GM12891 (cell line): ENCODE results near the gene TSHR.

Experiments
- PAX5 ChIP-seq: IDR thresholded peaks from 2 replicates; pipeline ENCODE4 v1.6.1; 2011; ENCODE audit warnings: low read length, moderate library complexity, mild to moderate bottlenecking; ENCODE audit not compliant: insufficient read depth, severe bottlenecking
- POLR2A ChIP-seq: IDR thresholded peaks from 2 replicates; pipeline ENCODE4 v1.6.1; 2011; ENCODE audit warnings: low read depth, low read length, control low read depth
- POLR2AphosphoS5 ChIP-seq: IDR thresholded peaks from 2 replicates; pipeline ENCODE4 v1.6.1; 2011; ENCODE audit warnings: low read depth, low read length, control low read depth
- POU2F2 ChIP-seq: IDR thresholded peaks from 2 replicates; pipeline ENCODE4 v1.6.1; 2011; ENCODE audit warnings: low read depth, mild to moderate bottlenecking, control low read depth, low read length, moderate library complexity
- SPI1 ChIP-seq: IDR thresholded peaks from 2 replicates; pipeline ENCODE4 v1.6.1; 2011; ENCODE audit warnings: low read depth, low read length, control low read depth
- TAF1 ChIP-seq: IDR thresholded peaks from 2 replicates; pipeline ENCODE4 v1.6.1; 2011; ENCODE audit warnings: low read depth, low read length, control low read depth

DNA sequence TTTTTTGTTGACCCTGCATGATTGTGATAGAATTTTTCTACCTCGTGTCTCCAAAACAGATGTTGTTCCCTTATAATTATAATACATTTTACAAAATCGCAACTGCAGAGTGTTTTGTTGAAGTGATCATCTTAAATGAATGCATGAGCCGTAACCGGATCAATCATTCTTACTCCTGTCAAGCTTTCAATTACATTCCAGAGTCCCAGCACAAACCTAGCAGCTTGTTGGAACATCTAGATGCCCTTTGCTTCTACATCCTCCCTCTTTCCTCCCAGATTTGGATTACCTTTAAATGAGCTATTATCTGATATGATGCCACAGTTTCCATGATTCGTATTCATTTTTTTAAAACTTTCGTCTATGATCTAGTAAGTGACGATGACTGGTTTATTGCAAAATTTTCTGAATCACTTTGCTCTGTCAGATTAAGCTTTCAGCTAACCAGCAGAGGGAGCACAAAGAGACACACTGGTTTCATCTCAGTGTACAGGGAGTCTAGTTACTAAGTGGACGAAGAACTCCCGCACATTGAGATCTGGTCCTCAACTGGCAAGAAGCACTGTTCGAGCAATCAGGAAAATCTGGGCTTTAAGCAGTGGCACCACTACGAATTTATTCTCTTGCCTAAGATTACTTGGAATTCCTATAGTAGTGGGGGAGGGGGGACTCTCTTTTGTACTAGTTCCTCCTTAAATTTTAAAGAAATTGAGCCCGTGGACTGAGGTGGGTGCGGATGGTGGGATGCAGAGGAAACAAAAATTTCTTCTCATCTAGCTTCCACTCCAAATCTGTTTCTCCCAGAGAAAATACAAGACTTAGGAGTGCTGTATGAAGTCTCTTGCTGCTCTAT, 40.9 kb downstream of the TSHR start:
- TF ChIP-seq POLR2A, result no peak
- TF ChIP-seq POLR2AphosphoS5, result no peak
- no peak for TF ChIP-seq TAF1
- TF ChIP-seq PAX5, result no peak
- no peak for TF ChIP-seq POU2F2
- TF ChIP-seq SPI1, result no peak
